SK-N-SH (cell line): ENCODE results near the gene VTN. TPM values are rescaled to one million over a fixed set of nuclear protein-coding genes. Genes with fewer than 3 reads are reported as not detected.

Experiments
- CTCF ChIA-PET: fragments of 300-600, 350-600 bp; formaldehyde crosslinking; extraction: SDS; loops from one replicate; lab custom pipeline; 2021; lab: Yijun Ruan, JAX
- POLR2A ChIA-PET: fragments of 350-600 bp; sonication (Branson Sonifier 250); formaldehyde crosslinking; extraction: SDS; loops from one replicate; lab custom pipeline; 2020; ENCODE audit warnings: antibody characterized with exemption, inconsistent platforms; lab: Yijun Ruan, JAX
- DNase-seq: peaks from one replicate; pipeline ENCODE4 v3.0.0; 2012
- H2AFZ ChIP-seq: fragments of 200-600 bp; sonication (generic); 2 replicates; pipeline ENCODE4 v1.8.1; 2016; ENCODE audit warnings: antibody characterized with exemption, mild to moderate bottlenecking, low read depth
- H3F3A ChIP-seq: fragments of 200-600 bp; sonication (generic); replicated peaks from 2 replicates; pipeline ENCODE3; 2016; ENCODE audit warnings: antibody characterized with exemption, mild to moderate bottlenecking; ENCODE audit not compliant: insufficient read depth
- H3K27ac ChIP-seq, 2 experiments: fragments of 200-500 bp in 1 of 2; fragments of 200-600 bp in 1 of 2; sonication (Bioruptor generic) in 1 of 2; sonication (generic), shearing (Covaris generic) in 1 of 2; 2 replicates each; pipeline versions ENCODE4 v1.5.1 to v1.6.1; 2014 to 2016; ENCODE audit warnings: low read depth in 2 of 2, inconsistent platforms in 1 of 2, low read length in 1 of 2, mild to moderate bottlenecking in 1 of 2, mixed read lengths in 1 of 2
- H3K27me3 ChIP-seq: fragments of 200-600 bp; sonication (generic), shearing (Covaris generic); 2 replicates; pipeline ENCODE4 v1.6.1; 2016; ENCODE audit warnings: mixed run types; ENCODE audit not compliant: insufficient read depth
- H3K36me3 ChIP-seq, 2 experiments: fragments of 200-500 bp in 1 of 2; fragments of 200-600 bp in 1 of 2; sonication (Bioruptor generic) in 1 of 2; sonication (generic) in 1 of 2; replicated peaks in 1 of 2; 2 replicates each; pipeline versions ENCODE3 to v1.5.1; 2014 to 2016; ENCODE audit warnings: low read length in 1 of 2, mild to moderate bottlenecking in 1 of 2; ENCODE audit not compliant: insufficient read depth in 2 of 2, control insufficient read depth in 1 of 2
- H3K4me1 ChIP-seq, 2 experiments: fragments of 200-500 bp in 1 of 2; fragments of 200-600 bp in 1 of 2; sonication (Bioruptor generic) in 1 of 2; sonication (generic), shearing (Covaris generic) in 1 of 2; 2 replicates each; pipeline versions ENCODE4 v1.5.1 to v1.6.1; 2014 to 2016; ENCODE audit warnings: low read depth in 1 of 2, low read length in 1 of 2, mixed run types in 1 of 2; ENCODE audit not compliant: insufficient read depth in 2 of 2, control insufficient read depth in 1 of 2
- H3K4me2 ChIP-seq: fragments of 200-600 bp; sonication (generic), shearing (Covaris generic); 2 replicates; pipeline ENCODE4 v1.6.1; 2017; ENCODE audit warnings: mixed run types
- H3K4me3 ChIP-seq, 2 experiments: fragments of 200-500 bp in 1 of 2; fragments of 200-600 bp in 1 of 2; sonication (Bioruptor generic) in 1 of 2; sonication (generic), shearing (Covaris generic) in 1 of 2; 2 replicates each; pipeline versions ENCODE4 v1.5.1 to v1.8.1; 2014 to 2016; ENCODE audit warnings: low read depth in 2 of 2, inconsistent platforms in 1 of 2, low read length in 1 of 2, mild to moderate bottlenecking in 1 of 2, mixed read lengths in 1 of 2, moderate library complexity in 1 of 2
- H3K79me2 ChIP-seq: fragments of 200-600 bp; sonication (generic); 2 replicates; pipeline ENCODE4 v1.8.1; 2017; ENCODE audit warnings: mild to moderate bottlenecking; ENCODE audit not compliant: insufficient read depth
- H3K9ac ChIP-seq: fragments of 200-600 bp; sonication (generic); 2 replicates; pipeline ENCODE4 v1.6.1; 2017; ENCODE audit warnings: mixed run types
- H3K9me2 ChIP-seq: fragments of 200-600 bp; sonication (generic); 2 replicates; pipeline ENCODE4 v1.6.1; 2017; ENCODE audit warnings: mixed run types
- H3K9me3 ChIP-seq: fragments of 200-600 bp; sonication (generic); 2 replicates; pipeline ENCODE4 v1.6.1; 2017; ENCODE audit warnings: mixed run types, mild to moderate bottlenecking, moderate library complexity
- H4K20me1 ChIP-seq: fragments of 200-600 bp; sonication (generic); 2 replicates; pipeline ENCODE4 v1.6.1; 2017; ENCODE audit warnings: mild to moderate bottlenecking, mixed run types; ENCODE audit not compliant: insufficient read depth
- CTCF ChIP-seq: fragments of 200-600 bp; sonication (generic); IDR thresholded peaks from 2 replicates; pipeline ENCODE4 v1.6.1; 2017; ENCODE audit warnings: antibody characterized with exemption, mild to moderate bottlenecking, moderate library complexity
- ELF1 ChIP-seq: IDR thresholded peaks from 2 replicates; pipeline ENCODE4 v1.4.0; 2012
- FOXM1 ChIP-seq: IDR thresholded peaks from 2 replicates; pipeline ENCODE4 v1.4.0; 2012; ENCODE audit warnings: low read depth, mild to moderate bottlenecking
- GABPA ChIP-seq: IDR thresholded peaks from 2 replicates; pipeline ENCODE4 v1.4.0; 2012; ENCODE audit warnings: low read depth, mild to moderate bottlenecking
- JUND ChIP-seq: IDR thresholded peaks from 2 replicates; pipeline ENCODE4 v1.4.0; 2012
- PBX3 ChIP-seq: IDR thresholded peaks from 2 replicates; pipeline ENCODE4; 2012
- RCOR1 ChIP-seq: fragments of 150-350 bp; IDR thresholded peaks from 2 replicates; pipeline ENCODE4 v1.6.1; 2017; ENCODE audit warnings: antibody characterized with exemption, low read length
- RXRA ChIP-seq: IDR thresholded peaks from 2 replicates; pipeline ENCODE4 v1.4.0; 2012; ENCODE audit warnings: low read depth, mild to moderate bottlenecking, borderline replicate concordance
- TAF1 ChIP-seq: IDR thresholded peaks from 2 replicates; pipeline ENCODE4 v1.6.1; 2012; ENCODE audit warnings: low read depth, mild to moderate bottlenecking, low read length, moderate library complexity, borderline replicate concordance
- TCF12 ChIP-seq: IDR thresholded peaks from 2 replicates; pipeline ENCODE4 v1.4.0; 2012
- TEAD4 ChIP-seq: IDR thresholded peaks from 2 replicates; pipeline ENCODE4 v1.4.0; 2012; ENCODE audit warnings: mild to moderate bottlenecking, borderline replicate concordance; ENCODE audit not compliant: insufficient read depth
- USF2 ChIP-seq: fragments of 150-350 bp; IDR thresholded peaks from 2 replicates; pipeline ENCODE4 v1.6.1; 2017; ENCODE audit warnings: antibody characterized with exemption, low read length, low read depth, borderline replicate concordance
- WGBS: methylation state at CpG from one replicate; pipeline ENCODE4 v1.1.6; 2017; ENCODE audit warnings: low lambda C conversion rate; 5-methylcytosine and 5-hydroxymethylcytosine counted together
- polyA plus RNA-seq, 3 experiments: library from polyadenylated mRNA; depleted of rRNA; stranded (reverse); fragments of >200 nt; gene quantifications; 2 replicates each; pipeline ENCODE4 v1.2.3, GENCODE V29; 2012

The VTN gene
- polyA plus RNA-seq, 1 of the 3 experiments (the other 2 are of a cell fraction), result 1.2 TPM

GRCh38 chr17:28367641-28368305 is 2.3 kb downstream of the VTN start:
- peaks cover 3% of the 10 kb centered on the region for H4K20me1 ChIP-seq
- H3K4me1 ChIP-seq, result peaks cover 7 to 18% of the 10 kb centered on the region in 2 experiments
- peaks cover 21% of the 10 kb centered on the region for H3F3A ChIP-seq
- ChIA-PET CTCF (interaction anchor here (1.3 kb wide), 1 partner anchor 22 kb away, joined by 4 read pairs; no protein-coding TSS in a partner anchor), POLR2A (no interaction called here)
- TF ChIP-seq FOXM1 (no peak), TEAD4 (no peak), TCF12 (no peak), USF2 (no peak), JUND (no peak)
- H3K9ac ChIP-seq, result no peak overlapping the region
- H3K9me2 ChIP-seq, result no peaks in the 10 kb centered on the region
- peaks cover 0 to 16% of the 10 kb centered on the region in 2 experiments for H3K36me3 ChIP-seq
- no peak overlapping the region for H2AFZ ChIP-seq
- 79% methylated on average over 6 of the region's 21 CpGs for WGBS
- H3K4me2 ChIP-seq, result no peak overlapping the region
- H3K27ac ChIP-seq, result no peak overlapping the region
- peaks cover 4% of the 10 kb centered on the region; the same call in 1 of the 2 replicates for H3K79me2 ChIP-seq
- no peak overlapping the region for H3K4me3 ChIP-seq
- no peaks in the 10 kb centered on the region for H3K27me3 ChIP-seq
- H3K9me3 ChIP-seq, result no peaks in the 10 kb centered on the region
- no peak for DNase-seq

- WGBS, result 75% methylated on average over 1 of the region's 1 CpG
- Histone ChIP-seq H3K79me2 (no peaks in the 10 kb centered on the region), H3K27ac (no peak overlapping the region), H3K4me2 (no peak overlapping the region), H3K36me3 (peaks cover under 1 to 21% of the 10 kb centered on the region in 2 experiments), H3K9ac (no peak overlapping the region), H3K4me1 (peaks cover 7 to 15% of the 10 kb centered on the region in 2 experiments), H3K4me3 (no peak overlapping the region), H3K9me3 (no peaks in the 10 kb centered on the region), H3F3A (peaks cover 21% of the 10 kb centered on the region), H4K20me1 (no peaks in the 10 kb centered on the region), H2AFZ (no peak overlapping the region), H3K27me3 (no peaks in the 10 kb centered on the region), H3K9me2 (no peaks in the 10 kb centered on the region)
- ChIA-PET POLR2A (interaction anchor here (1.2 kb wide), 1 partner anchor 9 kb away, joined by 3 read pairs; the partner anchor contains the start of gene POLDIP2), CTCF (interaction anchor here (0.8 to 1.3 kb wide), 2 partner anchors 10 to 21 kb away, joined by 4 to 5 read pairs; no protein-coding TSS in a partner anchor)
- no peak for DNase-seq
- no peak for TF ChIP-seq TEAD4
- TF ChIP-seq ELF1, result no peak
- TF ChIP-seq CTCF, result peak; percentile 11; the same call in 1 of the 2 replicates
- no peak for TF ChIP-seq RXRA
- TF ChIP-seq TAF1, result no peak
- no peak for TF ChIP-seq PBX3
- no peak for TF ChIP-seq GABPA
- TF ChIP-seq TCF12, result no peak
- no peak for TF ChIP-seq RCOR1
Observed at GRCh38 chr17:28366605-28367004, 3.5 kb downstream of the VTN start.
